T follicular helper cell (primary cell): Measurements from ENCODE around the gene POU6F2.

ENCODE experiments used
- DNase-seq: peaks from one replicate; pipeline ENCODE4 v3.0.0-alpha.2; 2020; ENCODE audit warnings: low read depth

Gene POU6F2

GRCh38 chr7:39507866-39508551 is 530.3 kb downstream of the POU6F2 start:
- DNase-seq: no peak

GRCh38 chr7:39509436-39509835 is 531.7 kb downstream of the POU6F2 start:
- no peak for DNase-seq

- no peak for DNase-seq
Measured at GRCh38 chr7:39509912-39510311, 532.2 kb downstream of the POU6F2 start.

GRCh38 chr7:39510864-39511354 is 533.2 kb downstream of the POU6F2 start:
- DNase-seq: no peak

- no peak for DNase-seq
Measured at GRCh38 chr7:39515534-39516228, 538.0 kb downstream of the POU6F2 start.

GRCh38 chr7:39516498-39516897 is 538.8 kb downstream of the POU6F2 start:
- DNase-seq: no peak

GRCh38 chr7:39517240-39517639 is 539.5 kb downstream of the POU6F2 start:
- no peak for DNase-seq
